ENCODE data around the gene NUP214.

Gene NUP214

DNA sequence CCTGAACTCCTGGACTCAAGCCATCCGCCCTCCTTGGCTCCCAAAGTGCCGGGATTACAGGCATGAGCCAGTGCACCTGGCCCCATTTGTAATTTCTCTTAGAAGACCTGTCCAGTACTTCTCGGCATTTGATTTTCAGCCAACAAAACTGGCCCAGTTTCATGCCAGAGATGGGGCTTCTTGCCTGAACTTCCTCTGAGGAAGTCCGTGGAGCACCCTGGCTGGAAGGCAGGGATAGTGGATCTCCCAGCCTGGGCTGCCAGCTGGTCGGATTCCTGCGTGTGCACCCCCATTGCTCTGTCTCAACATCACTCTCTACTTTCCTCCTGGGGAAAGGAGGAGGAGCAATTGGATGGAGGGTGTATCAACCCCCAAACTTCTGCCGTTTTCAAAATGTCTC, 111.9 kb downstream of the NUP214 start:
- Histone ChIP-seq H4K8ac (ENCODE audit: low read depth, low read length) (no peak overlapping the region), H3K56ac (ENCODE audit: low read length) (no peak overlapping the region), H3K27me3 (ENCODE audit: insufficient read depth, low read length, poor library complexity) (no peaks in the 10 kb centered on the region), H2BK120ac (ENCODE audit: low read depth, low read length) (no peak overlapping the region), H2BK15ac (replicated peaks; ENCODE audit: low read depth) (no peak overlapping the region), H4K5ac (ENCODE audit: low read length) (no peak overlapping the region), H3K23ac (ENCODE audit: low read length) (no peak overlapping the region), H3K4me3 (ENCODE audit: low read length) (no peak overlapping the region), H3K18ac (ENCODE audit: low read length) (no peak overlapping the region), H3K4ac (ENCODE audit: low read depth, low read length) (no peak overlapping the region), H3K79me1 (ENCODE audit: low read length) (no peaks in the 10 kb centered on the region), H2BK5ac (ENCODE audit: low read length) (no peak overlapping the region), H3K79me2 (ENCODE audit: control insufficient read depth, insufficient read depth, low read length) (no peaks in the 10 kb centered on the region), H3K9ac (ENCODE audit: low read length) (no peak overlapping the region), H3K4me2 (ENCODE audit: low read length) (no peak overlapping the region), H2AK5ac (ENCODE audit: low read length) (no peak overlapping the region), H3K4me1 (ENCODE audit: control insufficient read depth, low read depth, low read length) (peaks cover 9% of the 10 kb centered on the region), H3K36me3 (ENCODE audit: control insufficient read depth, insufficient read depth, low read length) (peaks cover 8% of the 10 kb centered on the region), H3K27ac (ENCODE audit: low read depth, low read length) (no peak overlapping the region)
- WGBS (ENCODE audit: extremely low coverage, insufficient coverage, low lambda C conversion rate): no CpG with 5 or more reads among the region's 7 CpGs
- no peak for DNase-seq

DNA sequence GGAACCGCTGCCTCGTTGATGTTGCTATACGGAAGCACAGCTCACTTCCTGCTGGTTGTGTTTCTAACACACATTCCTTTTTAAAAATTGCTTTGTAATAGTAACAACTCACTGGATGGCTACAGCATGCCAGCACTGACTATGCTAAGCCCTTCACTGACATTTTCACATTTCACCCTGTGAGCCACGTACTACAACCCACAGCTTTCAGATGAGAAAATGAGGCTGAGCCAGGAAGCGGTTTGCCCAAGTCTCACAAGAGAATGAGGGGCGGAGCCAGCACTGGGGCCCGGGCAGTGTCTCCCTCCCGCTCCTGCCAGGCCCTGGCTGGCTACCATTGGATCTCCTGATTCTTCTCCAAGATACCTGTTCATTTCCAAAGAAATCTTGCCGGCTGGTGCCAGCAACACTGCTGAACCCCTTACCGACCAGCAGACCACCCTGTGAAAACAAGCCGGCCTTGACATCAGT, 112.6 kb downstream of the NUP214 start:
- no peak overlapping the region for H3K23ac ChIP-seq (ENCODE audit: low read length)
- no peak overlapping the region for H4K8ac ChIP-seq (ENCODE audit: low read depth, low read length)
- H2AK5ac ChIP-seq (ENCODE audit: low read length): no peak overlapping the region
- no peaks in the 10 kb centered on the region for H3K79me2 ChIP-seq (ENCODE audit: control insufficient read depth, insufficient read depth, low read length)
- H4K5ac ChIP-seq (ENCODE audit: low read length): no peak overlapping the region
- no peak overlapping the region for H2BK5ac ChIP-seq (ENCODE audit: low read length)
- peaks cover 9% of the 10 kb centered on the region for H3K4me1 ChIP-seq (ENCODE audit: control insufficient read depth, low read depth, low read length)
- no peak overlapping the region for H2BK15ac ChIP-seq (replicated peaks; ENCODE audit: low read depth)
- no CpG with 5 or more reads among the region's 11 CpGs for WGBS (ENCODE audit: extremely low coverage, insufficient coverage, low lambda C conversion rate)
- H3K36me3 ChIP-seq (ENCODE audit: control insufficient read depth, insufficient read depth, low read length): peaks cover 8% of the 10 kb centered on the region
- H3K9ac ChIP-seq (ENCODE audit: low read length): no peak overlapping the region
- no peak overlapping the region for H3K27ac ChIP-seq (ENCODE audit: low read depth, low read length)
- no peak overlapping the region for H3K18ac ChIP-seq (ENCODE audit: low read length)
- H3K27me3 ChIP-seq (ENCODE audit: insufficient read depth, low read length, poor library complexity): no peaks in the 10 kb centered on the region
- no peak overlapping the region for H3K4me2 ChIP-seq (ENCODE audit: low read length)
- H3K4ac ChIP-seq (ENCODE audit: low read depth, low read length): no peak overlapping the region
- H3K79me1 ChIP-seq (ENCODE audit: low read length): no peaks in the 10 kb centered on the region
- H3K4me3 ChIP-seq (ENCODE audit: low read length): no peak overlapping the region
- no peak overlapping the region for H2BK120ac ChIP-seq (ENCODE audit: low read depth, low read length)
- DNase-seq: peak; percentile 67
- peak overlapping the region; percentile 49 for H3K56ac ChIP-seq (ENCODE audit: low read length)

DNA sequence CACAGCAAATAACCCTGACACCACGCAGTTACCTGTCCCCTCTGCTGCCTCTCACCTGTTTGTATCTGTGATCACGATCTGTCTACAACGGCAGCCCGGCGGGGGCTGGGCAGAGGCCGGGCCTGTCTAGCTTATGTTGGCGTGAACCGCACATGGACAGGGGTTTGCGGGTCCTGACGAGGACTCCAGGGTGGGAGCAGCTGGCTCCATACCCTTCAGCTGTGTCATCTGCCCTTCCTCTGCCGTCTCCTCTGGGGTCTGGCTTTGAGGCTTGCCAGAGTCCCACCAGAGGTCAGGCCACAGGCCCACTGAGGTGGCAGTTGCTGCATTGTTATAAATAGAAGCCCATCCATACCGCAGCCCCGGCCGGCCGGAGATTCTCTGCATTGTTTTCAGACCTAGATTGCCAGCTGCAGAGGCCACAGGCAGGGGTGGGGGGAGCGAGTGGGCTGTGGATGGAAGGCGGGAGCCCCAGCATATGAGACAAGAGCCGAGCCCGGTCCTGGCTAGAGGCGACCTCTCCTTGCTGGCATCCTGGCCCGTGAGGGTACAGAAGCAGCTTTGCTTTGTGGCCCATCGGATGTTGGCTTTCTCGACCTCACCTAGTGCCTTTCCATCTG, 113.1 kb downstream of the NUP214 start:
- Histone ChIP-seq H4K5ac (ENCODE audit: low read length) (no peak overlapping the region), H2BK120ac (ENCODE audit: low read depth, low read length) (no peak overlapping the region), H4K8ac (ENCODE audit: low read depth, low read length) (no peak overlapping the region), H3K79me1 (ENCODE audit: low read length) (no peaks in the 10 kb centered on the region), H2AK5ac (ENCODE audit: low read length) (no peak overlapping the region), H3K79me2 (ENCODE audit: control insufficient read depth, insufficient read depth, low read length) (no peaks in the 10 kb centered on the region), H3K27me3 (ENCODE audit: insufficient read depth, low read length, poor library complexity) (no peaks in the 10 kb centered on the region), H3K36me3 (ENCODE audit: control insufficient read depth, insufficient read depth, low read length) (peaks cover 7% of the 10 kb centered on the region), H2BK15ac (replicated peaks; ENCODE audit: low read depth) (no peak overlapping the region), H3K4me1 (ENCODE audit: control insufficient read depth, low read depth, low read length) (peaks cover 9% of the 10 kb centered on the region), H3K4me2 (ENCODE audit: low read length) (no peak overlapping the region), H3K56ac (ENCODE audit: low read length) (peak overlapping the region; percentile 38), H3K18ac (ENCODE audit: low read length) (no peak overlapping the region), H3K4me3 (ENCODE audit: low read length) (no peak overlapping the region), H3K27ac (ENCODE audit: low read depth, low read length) (no peak overlapping the region), H3K23ac (ENCODE audit: low read length) (no peak overlapping the region), H2BK5ac (ENCODE audit: low read length) (no peak overlapping the region), H3K9ac (ENCODE audit: low read length) (peak overlapping the region; percentile 5), H3K4ac (ENCODE audit: low read depth, low read length) (no peak overlapping the region)
- no CpG with 5 or more reads among the region's 23 CpGs for WGBS (ENCODE audit: extremely low coverage, insufficient coverage, low lambda C conversion rate)
- peak; percentile 42 for DNase-seq

DNA sequence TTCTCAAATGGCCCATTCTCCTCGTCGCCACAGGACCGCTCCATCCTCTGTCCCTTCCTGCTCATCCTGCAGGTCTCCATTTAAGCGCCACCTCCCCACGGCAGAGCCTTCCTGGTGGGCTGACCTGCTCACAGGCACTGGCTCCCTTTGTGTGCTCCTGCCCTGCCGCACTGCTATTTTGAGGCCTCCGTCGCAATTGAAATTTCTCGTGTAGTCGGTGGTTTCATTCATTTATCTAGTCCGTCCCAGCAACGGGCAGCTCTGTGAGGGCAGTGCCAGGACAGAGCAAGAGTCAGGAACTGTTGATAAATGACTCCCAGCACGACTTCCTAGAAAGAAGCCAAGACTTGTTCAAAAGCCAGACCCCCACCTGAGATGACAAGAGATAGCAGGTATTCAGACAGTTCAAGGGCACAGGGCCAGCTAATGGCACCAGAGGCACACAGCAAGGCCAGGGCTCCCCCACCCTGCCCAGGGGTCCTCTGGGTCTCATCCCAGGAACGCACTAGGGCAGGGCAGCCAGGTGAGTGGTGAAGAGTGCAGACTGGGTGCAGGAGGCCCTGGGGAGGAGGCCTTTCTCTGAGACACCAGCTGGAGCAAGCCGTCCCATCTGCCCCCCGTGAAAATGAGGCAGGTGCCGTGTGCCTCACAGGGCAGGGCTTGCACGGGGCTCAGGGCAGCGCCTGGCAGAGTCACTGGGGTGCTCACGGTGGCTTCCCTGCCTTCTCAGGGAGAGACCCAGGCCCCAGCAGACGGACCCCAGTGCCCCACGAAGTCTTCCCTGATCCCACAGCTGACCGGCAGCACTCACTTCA, 114.0 kb downstream of the NUP214 start:
- no CpG with 5 or more reads among the region's 23 CpGs for WGBS (ENCODE audit: extremely low coverage, insufficient coverage, low lambda C conversion rate)
- DNase-seq: no peak
- Histone ChIP-seq H3K79me2 (ENCODE audit: control insufficient read depth, insufficient read depth, low read length) (no peaks in the 10 kb centered on the region), H3K18ac (ENCODE audit: low read length) (no peak overlapping the region), H3K4me3 (ENCODE audit: low read length) (no peak overlapping the region), H2AK5ac (ENCODE audit: low read length) (no peak overlapping the region), H3K36me3 (ENCODE audit: control insufficient read depth, insufficient read depth, low read length) (peaks cover 2% of the 10 kb centered on the region), H3K79me1 (ENCODE audit: low read length) (no peaks in the 10 kb centered on the region), H2BK15ac (replicated peaks; ENCODE audit: low read depth) (no peak overlapping the region), H3K27ac (ENCODE audit: low read depth, low read length) (no peak overlapping the region), H4K8ac (ENCODE audit: low read depth, low read length) (no peak overlapping the region), H3K56ac (ENCODE audit: low read length) (peak overlapping the region; percentile 67), H3K4me1 (ENCODE audit: control insufficient read depth, low read depth, low read length) (peaks cover 9% of the 10 kb centered on the region), H3K4ac (ENCODE audit: low read depth, low read length) (no peak overlapping the region), H3K27me3 (ENCODE audit: insufficient read depth, low read length, poor library complexity) (no peaks in the 10 kb centered on the region), H2BK5ac (ENCODE audit: low read length) (no peak overlapping the region), H2BK120ac (ENCODE audit: low read depth, low read length) (no peak overlapping the region), H3K9ac (ENCODE audit: low read length) (peak overlapping the region; percentile 5), H4K5ac (ENCODE audit: low read length) (no peak overlapping the region), H3K23ac (ENCODE audit: low read length) (no peak overlapping the region), H3K4me2 (ENCODE audit: low read length) (no peak overlapping the region)

DNA sequence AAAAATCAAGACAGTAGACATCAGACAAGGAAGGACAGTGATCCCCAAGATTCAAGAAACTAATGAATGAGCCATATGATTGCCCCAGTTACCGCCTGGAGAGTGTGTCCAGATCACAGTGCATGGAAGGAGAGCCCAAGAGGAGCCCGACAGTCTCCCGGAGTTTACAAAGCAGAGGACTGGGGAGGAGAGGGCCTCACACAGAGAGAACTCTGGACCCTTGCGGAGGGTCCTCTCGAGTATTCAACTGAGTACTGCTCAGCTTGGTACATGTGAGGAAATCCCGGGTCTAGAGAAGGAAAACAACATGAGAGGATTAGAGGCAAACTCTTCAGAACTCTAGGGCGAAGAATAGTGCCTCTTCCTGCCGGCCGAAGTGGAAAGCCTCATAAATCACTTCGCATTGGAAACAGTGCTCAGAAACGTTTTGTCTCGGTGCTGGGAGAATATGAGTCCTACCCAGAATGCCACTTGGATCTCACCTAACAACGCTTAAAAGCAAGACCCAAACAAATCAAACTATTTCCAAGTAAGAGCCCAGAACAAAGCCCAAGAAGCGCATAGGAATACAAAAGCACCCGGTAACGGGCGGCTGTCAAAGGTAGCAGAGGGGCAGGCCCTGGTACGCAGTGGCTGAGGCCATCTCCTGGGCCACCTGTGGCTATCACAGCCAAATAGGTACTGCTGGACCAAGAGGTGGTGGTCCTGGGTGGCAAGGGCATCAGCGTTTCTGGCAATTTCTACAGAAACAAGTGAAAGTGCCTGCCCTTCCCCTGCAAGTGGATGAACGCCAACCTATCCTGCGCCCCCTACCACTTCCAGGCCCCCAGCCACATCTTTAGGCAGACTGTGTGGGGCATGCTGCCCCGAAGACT, 114.9 kb downstream of the NUP214 start:
- Histone ChIP-seq H4K8ac (ENCODE audit: low read depth, low read length) (no peak overlapping the region), H3K56ac (ENCODE audit: low read length) (no peak overlapping the region), H4K5ac (ENCODE audit: low read length) (no peak overlapping the region), H3K18ac (ENCODE audit: low read length) (no peak overlapping the region), H2AK5ac (ENCODE audit: low read length) (no peak overlapping the region), H3K9ac (ENCODE audit: low read length) (no peak overlapping the region), H3K79me1 (ENCODE audit: low read length) (no peaks in the 10 kb centered on the region), H3K27me3 (ENCODE audit: insufficient read depth, low read length, poor library complexity) (no peaks in the 10 kb centered on the region), H2BK120ac (ENCODE audit: low read depth, low read length) (no peak overlapping the region), H2BK15ac (replicated peaks; ENCODE audit: low read depth) (no peak overlapping the region), H3K4me3 (ENCODE audit: low read length) (no peak overlapping the region), H3K23ac (ENCODE audit: low read length) (no peak overlapping the region), H3K36me3 (ENCODE audit: control insufficient read depth, insufficient read depth, low read length) (no peaks in the 10 kb centered on the region), H3K27ac (ENCODE audit: low read depth, low read length) (no peak overlapping the region), H3K4me1 (ENCODE audit: control insufficient read depth, low read depth, low read length) (peaks cover 9% of the 10 kb centered on the region), H3K4ac (ENCODE audit: low read depth, low read length) (no peak overlapping the region), H3K79me2 (ENCODE audit: control insufficient read depth, insufficient read depth, low read length) (no peaks in the 10 kb centered on the region), H3K4me2 (ENCODE audit: low read length) (no peak overlapping the region), H2BK5ac (ENCODE audit: low read length) (no peak overlapping the region)
- WGBS (ENCODE audit: extremely low coverage, insufficient coverage, low lambda C conversion rate): no CpG with 5 or more reads among the region's 22 CpGs
- DNase-seq: no peak
